Vagina (tissue), 2 donors: Measurements from ENCODE around the gene LIAS.

Experiments
- POLR2A ChIP-seq, 2 donors: fragments of 450-650 bp; IDR thresholded peaks; one replicate each; pipeline ENCODE4 v1.6.1; 2017; ENCODE audit warnings: antibody characterized with exemption in 2 of 2, mild to moderate bottlenecking in 2 of 2, moderate library complexity in 2 of 2
- POLR2AphosphoS5 ChIP-seq, 2 donors: sonication (generic); formaldehyde crosslinking; IDR thresholded peaks; one replicate each; pipeline ENCODE4 v1.9.0; 2017; ENCODE audit warnings: antibody characterized with exemption in 2 of 2, mild to moderate bottlenecking in 2 of 2, low read depth in 1 of 2; ENCODE audit not compliant: insufficient read depth in 1 of 2
- TF ChIP-seq, protein P1 (sequence below), 3 experiments: fragments of 450-650 bp in 2 of 3; fragments of 200-600 bp in 1 of 3; sonication (generic) in 1 of 3; IDR thresholded peaks; one replicate each; pipeline ENCODE4 v1.5.1; 2017 to 2019; ENCODE audit warnings: antibody characterized with exemption in 3 of 3, mild to moderate bottlenecking in 2 of 3, moderate library complexity in 2 of 3

DNA sequence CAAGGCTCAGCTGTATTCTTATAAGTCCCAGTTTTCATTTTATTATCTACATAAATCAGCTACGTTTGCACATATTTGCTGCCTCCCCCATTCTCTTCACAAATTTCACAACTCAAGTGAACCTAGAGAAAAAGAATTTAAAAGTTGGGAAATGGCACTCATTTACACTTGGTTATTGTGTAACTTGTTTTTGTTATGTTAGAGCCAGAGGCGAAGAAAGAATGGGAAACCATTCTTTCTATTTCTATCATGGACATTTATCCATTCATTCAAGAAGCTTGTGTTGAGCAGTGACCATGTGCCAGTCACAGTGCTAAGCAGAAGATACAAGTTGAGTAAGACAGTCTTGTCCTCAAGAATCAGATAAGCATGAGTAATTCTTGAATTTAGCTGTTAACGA is 13.5 kb downstream of the LIAS start:
- TF ChIP-seq, protein P1, sequence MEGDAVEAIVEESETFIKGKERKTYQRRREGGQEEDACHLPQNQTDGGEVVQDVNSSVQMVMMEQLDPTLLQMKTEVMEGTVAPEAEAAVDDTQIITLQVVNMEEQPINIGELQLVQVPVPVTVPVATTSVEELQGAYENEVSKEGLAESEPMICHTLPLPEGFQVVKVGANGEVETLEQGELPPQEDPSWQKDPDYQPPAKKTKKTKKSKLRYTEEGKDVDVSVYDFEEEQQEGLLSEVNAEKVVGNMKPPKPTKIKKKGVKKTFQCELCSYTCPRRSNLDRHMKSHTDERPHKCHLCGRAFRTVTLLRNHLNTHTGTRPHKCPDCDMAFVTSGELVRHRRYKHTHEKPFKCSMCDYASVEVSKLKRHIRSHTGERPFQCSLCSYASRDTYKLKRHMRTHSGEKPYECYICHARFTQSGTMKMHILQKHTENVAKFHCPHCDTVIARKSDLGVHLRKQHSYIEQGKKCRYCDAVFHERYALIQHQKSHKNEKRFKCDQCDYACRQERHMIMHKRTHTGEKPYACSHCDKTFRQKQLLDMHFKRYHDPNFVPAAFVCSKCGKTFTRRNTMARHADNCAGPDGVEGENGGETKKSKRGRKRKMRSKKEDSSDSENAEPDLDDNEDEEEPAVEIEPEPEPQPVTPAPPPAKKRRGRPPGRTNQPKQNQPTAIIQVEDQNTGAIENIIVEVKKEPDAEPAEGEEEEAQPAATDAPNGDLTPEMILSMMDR (IDR thresholded peaks at IDR 0.05), result no peak
- no peak for TF ChIP-seq POLR2A (IDR thresholded peaks at IDR 0.05)
- TF ChIP-seq POLR2AphosphoS5 (IDR thresholded peaks at IDR 0.05; ENCODE audit: insufficient read depth in 1 of 2, low read depth in 1 of 2), result no peak
